ENCODE data around the gene PAQR4. TPM values are rescaled to one million over a fixed set of nuclear protein-coding genes. Genes with fewer than 3 reads are reported as not detected.

The PAQR4 gene
- total and polyA plus RNA-seq, 2 of the 13 experiments (the other 11 are each of a cell fraction or from before 2014, with no cell fraction given), result 15.9 to 24.8 TPM

DNA sequence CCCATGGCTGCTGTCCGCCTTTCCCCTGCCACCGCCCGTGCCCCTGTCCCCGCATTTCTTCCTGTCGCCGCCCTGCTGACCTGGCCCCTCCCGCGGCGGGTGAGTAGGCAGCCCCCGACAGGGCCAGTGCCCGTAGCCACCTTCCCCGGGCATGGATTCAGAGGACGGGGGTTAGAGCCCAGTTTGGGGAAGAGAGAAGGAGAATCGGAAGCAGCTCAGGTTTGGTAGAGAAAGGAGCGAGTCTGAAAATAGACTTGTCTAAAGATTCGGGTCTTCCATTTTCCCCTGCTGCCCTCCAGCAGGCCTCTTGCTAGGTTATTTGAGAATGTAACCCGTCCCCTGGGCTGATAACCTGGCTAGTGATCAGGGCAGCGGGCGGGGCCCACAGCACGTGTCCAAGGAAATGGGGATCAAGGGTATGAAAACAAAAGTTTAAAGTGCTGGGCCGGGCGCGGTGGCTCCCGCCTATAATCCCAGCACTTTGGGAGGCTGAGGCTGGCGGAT, 35.7 kb downstream of the PAQR4 start (continued):
- no peak for TF ChIP-seq MXD4 (CRISPR knock-in tag; IDR thresholded peaks at IDR 0.05)
- peak; percentile 46; the same call in 1 of the 2 replicates for TF ChIP-seq ZFY (CRISPR knock-in tag; IDR thresholded peaks at IDR 0.05)
- TF ChIP-seq, protein P1, sequence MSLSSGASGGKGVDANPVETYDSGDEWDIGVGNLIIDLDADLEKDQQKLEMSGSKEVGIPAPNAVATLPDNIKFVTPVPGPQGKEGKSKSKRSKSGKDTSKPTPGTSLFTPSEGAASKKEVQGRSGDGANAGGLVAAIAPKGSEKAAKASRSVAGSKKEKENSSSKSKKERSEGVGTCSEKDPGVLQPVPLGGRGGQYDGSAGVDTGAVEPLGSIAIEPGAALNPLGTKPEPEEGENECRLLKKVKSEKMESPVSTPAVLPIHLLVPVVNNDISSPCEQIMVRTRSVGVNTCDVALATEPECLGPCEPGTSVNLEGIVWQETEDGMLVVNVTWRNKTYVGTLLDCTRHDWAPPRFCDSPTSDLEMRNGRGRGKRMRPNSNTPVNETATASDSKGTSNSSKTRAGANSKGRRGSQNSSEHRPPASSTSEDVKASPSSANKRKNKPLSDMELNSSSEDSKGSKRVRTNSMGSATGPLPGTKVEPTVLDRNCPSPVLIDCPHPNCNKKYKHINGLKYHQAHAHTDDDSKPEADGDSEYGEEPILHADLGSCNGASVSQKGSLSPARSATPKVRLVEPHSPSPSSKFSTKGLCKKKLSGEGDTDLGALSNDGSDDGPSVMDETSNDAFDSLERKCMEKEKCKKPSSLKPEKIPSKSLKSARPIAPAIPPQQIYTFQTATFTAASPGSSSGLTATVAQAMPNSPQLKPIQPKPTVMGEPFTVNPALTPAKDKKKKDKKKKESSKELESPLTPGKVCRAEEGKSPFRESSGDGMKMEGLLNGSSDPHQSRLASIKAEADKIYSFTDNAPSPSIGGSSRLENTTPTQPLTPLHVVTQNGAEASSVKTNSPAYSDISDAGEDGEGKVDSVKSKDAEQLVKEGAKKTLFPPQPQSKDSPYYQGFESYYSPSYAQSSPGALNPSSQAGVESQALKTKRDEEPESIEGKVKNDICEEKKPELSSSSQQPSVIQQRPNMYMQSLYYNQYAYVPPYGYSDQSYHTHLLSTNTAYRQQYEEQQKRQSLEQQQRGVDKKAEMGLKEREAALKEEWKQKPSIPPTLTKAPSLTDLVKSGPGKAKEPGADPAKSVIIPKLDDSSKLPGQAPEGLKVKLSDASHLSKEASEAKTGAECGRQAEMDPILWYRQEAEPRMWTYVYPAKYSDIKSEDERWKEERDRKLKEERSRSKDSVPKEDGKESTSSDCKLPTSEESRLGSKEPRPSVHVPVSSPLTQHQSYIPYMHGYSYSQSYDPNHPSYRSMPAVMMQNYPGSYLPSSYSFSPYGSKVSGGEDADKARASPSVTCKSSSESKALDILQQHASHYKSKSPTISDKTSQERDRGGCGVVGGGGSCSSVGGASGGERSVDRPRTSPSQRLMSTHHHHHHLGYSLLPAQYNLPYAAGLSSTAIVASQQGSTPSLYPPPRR (CRISPR knock-in tag; IDR thresholded peaks at IDR 0.05; ENCODE audit: borderline replicate concordance), result no peak
- no peak for TF ChIP-seq RFXAP (CRISPR knock-in tag; IDR thresholded peaks at IDR 0.05; ENCODE audit: borderline replicate concordance)
- TF ChIP-seq NCOA2 (CRISPR knock-in tag; IDR thresholded peaks at IDR 0.05), result peak; percentile 40; the same call in 1 of the 2 replicates
- no peak for TF ChIP-seq YY1 (IDR thresholded peaks at IDR 0.05; ENCODE audit: insufficient read depth, insufficient replicate concordance, low read depth, low read length)
- TF ChIP-seq, protein P2, sequence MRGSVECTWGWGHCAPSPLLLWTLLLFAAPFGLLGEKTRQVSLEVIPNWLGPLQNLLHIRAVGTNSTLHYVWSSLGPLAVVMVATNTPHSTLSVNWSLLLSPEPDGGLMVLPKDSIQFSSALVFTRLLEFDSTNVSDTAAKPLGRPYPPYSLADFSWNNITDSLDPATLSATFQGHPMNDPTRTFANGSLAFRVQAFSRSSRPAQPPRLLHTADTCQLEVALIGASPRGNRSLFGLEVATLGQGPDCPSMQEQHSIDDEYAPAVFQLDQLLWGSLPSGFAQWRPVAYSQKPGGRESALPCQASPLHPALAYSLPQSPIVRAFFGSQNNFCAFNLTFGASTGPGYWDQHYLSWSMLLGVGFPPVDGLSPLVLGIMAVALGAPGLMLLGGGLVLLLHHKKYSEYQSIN (CRISPR knock-in tag; IDR thresholded peaks at IDR 0.05; ENCODE audit: borderline replicate concordance), result no peak
- TF ChIP-seq TBX2 (CRISPR knock-in tag; IDR thresholded peaks at IDR 0.05; ENCODE audit: borderline replicate concordance), result 0 out of 2 replicates have a peak, but pooled peaks have one; percentile 42
- no peak for TF ChIP-seq KDM5A (IDR thresholded peaks at IDR 0.05; ENCODE audit: borderline replicate concordance, low read length)
- no peak for TF ChIP-seq ZNF230 (CRISPR knock-in tag; IDR thresholded peaks at IDR 0.05)
- TF ChIP-seq, protein P3, sequence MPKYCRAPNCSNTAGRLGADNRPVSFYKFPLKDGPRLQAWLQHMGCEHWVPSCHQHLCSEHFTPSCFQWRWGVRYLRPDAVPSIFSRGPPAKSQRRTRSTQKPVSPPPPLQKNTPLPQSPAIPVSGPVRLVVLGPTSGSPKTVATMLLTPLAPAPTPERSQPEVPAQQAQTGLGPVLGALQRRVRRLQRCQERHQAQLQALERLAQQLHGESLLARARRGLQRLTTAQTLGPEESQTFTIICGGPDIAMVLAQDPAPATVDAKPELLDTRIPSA (CRISPR knock-in tag; IDR thresholded peaks at IDR 0.05; ENCODE audit: borderline replicate concordance), result no peak
- TF ChIP-seq, protein P4, sequence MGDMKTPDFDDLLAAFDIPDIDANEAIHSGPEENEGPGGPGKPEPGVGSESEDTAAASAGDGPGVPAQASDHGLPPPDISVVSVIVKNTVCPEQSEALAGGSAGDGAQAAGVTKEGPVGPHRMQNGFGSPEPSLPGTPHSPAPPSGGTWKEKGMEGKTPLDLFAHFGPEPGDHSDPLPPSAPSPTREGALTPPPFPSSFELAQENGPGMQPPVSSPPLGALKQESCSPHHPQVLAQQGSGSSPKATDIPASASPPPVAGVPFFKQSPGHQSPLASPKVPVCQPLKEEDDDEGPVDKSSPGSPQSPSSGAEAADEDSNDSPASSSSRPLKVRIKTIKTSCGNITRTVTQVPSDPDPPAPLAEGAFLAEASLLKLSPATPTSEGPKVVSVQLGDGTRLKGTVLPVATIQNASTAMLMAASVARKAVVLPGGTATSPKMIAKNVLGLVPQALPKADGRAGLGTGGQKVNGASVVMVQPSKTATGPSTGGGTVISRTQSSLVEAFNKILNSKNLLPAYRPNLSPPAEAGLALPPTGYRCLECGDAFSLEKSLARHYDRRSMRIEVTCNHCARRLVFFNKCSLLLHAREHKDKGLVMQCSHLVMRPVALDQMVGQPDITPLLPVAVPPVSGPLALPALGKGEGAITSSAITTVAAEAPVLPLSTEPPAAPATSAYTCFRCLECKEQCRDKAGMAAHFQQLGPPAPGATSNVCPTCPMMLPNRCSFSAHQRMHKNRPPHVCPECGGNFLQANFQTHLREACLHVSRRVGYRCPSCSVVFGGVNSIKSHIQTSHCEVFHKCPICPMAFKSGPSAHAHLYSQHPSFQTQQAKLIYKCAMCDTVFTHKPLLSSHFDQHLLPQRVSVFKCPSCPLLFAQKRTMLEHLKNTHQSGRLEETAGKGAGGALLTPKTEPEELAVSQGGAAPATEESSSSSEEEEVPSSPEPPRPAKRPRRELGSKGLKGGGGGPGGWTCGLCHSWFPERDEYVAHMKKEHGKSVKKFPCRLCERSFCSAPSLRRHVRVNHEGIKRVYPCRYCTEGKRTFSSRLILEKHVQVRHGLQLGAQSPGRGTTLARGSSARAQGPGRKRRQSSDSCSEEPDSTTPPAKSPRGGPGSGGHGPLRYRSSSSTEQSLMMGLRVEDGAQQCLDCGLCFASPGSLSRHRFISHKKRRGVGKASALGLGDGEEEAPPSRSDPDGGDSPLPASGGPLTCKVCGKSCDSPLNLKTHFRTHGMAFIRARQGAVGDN (CRISPR knock-in tag; IDR thresholded peaks at IDR 0.05), result peak; percentile 13; the same call in 1 of the 2 replicates
- TF ChIP-seq HNF4A (CRISPR knock-in tag; IDR thresholded peaks at IDR 0.05), result peak; percentile 42; the same call in 1 of the 2 replicates
- TF ChIP-seq ZMYM2 (CRISPR knock-in tag; IDR thresholded peaks at IDR 0.05), result 0 out of 2 replicates have a peak, but pooled peaks have one; percentile 3
- 0 out of 2 replicates have a peak, but pooled peaks have one; percentile 15 for TF ChIP-seq SALL1 (CRISPR knock-in tag; IDR thresholded peaks at IDR 0.05)
- TF ChIP-seq BCL6 (CRISPR knock-in tag; IDR thresholded peaks at IDR 0.05), result 0 out of 2 replicates have a peak, but pooled peaks have one; percentile 9
- no peak for TF ChIP-seq PRMT3 (CRISPR knock-in tag; IDR thresholded peaks at IDR 0.05; ENCODE audit: borderline replicate concordance, low read depth)
